ENCODE data around the gene POLR3B.

- TF ChIP-seq POLR2A (IDR thresholded peaks at IDR 0.05; ENCODE audit: control extremely low read depth in 1 of 2, low read depth in 2 of 2, low read length in 2 of 2) (no peak), CTCF (IDR thresholded peaks at IDR 0.05; ENCODE audit: control extremely low read depth in 1 of 3, insufficient read depth in 1 of 3, low read depth in 1 of 3, low read length in 3 of 3) (no peak), POLR2AphosphoS5 (IDR thresholded peaks at IDR 0.05; ENCODE audit: low read depth, low read length) (no peak), SP1 (IDR thresholded peaks at IDR 0.05; ENCODE audit: low read depth, low read length) (no peak), ATF2 (IDR thresholded peaks at IDR 0.05; ENCODE audit: low read length) (no peak), ZNF274 (IDR thresholded peaks at IDR 0.05; ENCODE audit: borderline replicate concordance, extremely low read depth, low read length) (no peak), KDM1A (IDR thresholded peaks at IDR 0.05; ENCODE audit: borderline replicate concordance, low read length) (no peak), YY1 (IDR thresholded peaks at IDR 0.05; ENCODE audit: low read depth, low read length) (no peak), TEAD4 (IDR thresholded peaks at IDR 0.05; ENCODE audit: low read depth, low read length) (no peak)
Measured at GRCh38 chr12:106455111-106455510, 97.6 kb downstream of the POLR3B start.

All from H1 (cell line).